ENCODE measurements around the gene ZFYVE9.

GRCh38 chr1:52179073-52179472 lies 37.2 kb downstream of the ZFYVE9 start:
- TF ChIP-seq POLR2AphosphoS5 (IDR thresholded peaks at IDR 0.05; ENCODE audit: low read depth, low read length) (no peak), CTCF (IDR thresholded peaks at IDR 0.05) (no peak), REST (IDR thresholded peaks at IDR 0.05; ENCODE audit: insufficient read depth in 1 of 2, low read depth in 2 of 2, low read length in 1 of 2) (no peak)
